Measurements from ENCODE around the gene RAPGEF2. TPM values are rescaled to one million over a fixed set of nuclear protein-coding genes. Genes with fewer than 3 reads are reported as not detected.

RAPGEF2 gene
- total and polyA plus RNA-seq, 2 donors (not counting 1 experiment from before 2014, with no cell fraction given), result 10.9 to 45.8 TPM

DNA sequence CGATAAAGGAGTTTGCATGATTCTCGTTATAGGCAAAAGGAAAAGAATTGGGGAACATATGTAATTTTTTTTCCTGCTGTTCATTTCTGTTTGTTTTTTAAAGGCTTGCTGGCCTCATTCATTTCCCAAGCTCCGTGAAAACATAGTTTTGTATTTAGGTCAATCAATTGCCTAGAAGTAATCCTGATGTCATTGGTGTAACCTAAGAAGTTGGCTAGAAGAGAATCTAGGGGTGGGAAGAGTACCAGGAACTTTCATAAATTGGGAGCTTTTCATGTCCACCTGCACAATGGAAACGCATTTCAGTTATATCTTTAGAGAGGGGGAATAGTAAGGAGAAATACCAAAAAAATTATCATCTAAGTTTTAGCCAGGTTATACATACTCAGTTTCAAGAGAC lies 3.8 kb downstream of the RAPGEF2 start:
- DNase-seq, result no peak
- CTCF ChIA-PET, result no interaction called here
- H3K4me1 Mint-ChIP-seq, result peaks cover 39% of the 10 kb centered on the region
- H3K4me3 Mint-ChIP-seq, result no peak overlapping the region
- POLR2A ChIA-PET, result no interaction called here
- H3K27me3 Mint-ChIP-seq, result no peaks in the 10 kb centered on the region
- Histone ChIP-seq H3K4me1 (ENCODE audit: control insufficient read depth in 2 of 2, insufficient read depth in 2 of 2, low read length in 2 of 2) (peaks cover 26% of the 10 kb centered on the region in 2 donors), H4K20me1 (ENCODE audit: control insufficient read depth, insufficient read depth, low read length, poor library complexity, severe bottlenecking) (peaks cover 42% of the 10 kb centered on the region), H2AFZ (ENCODE audit: insufficient read depth, low read depth, low read length, poor library complexity, severe bottlenecking) (no peak overlapping the region), H3K36me3 (replicated peaks in 1 of 2; ENCODE audit: control extremely low read depth in 1 of 2, control insufficient read depth in 1 of 2, extremely low read depth in 1 of 2, insufficient read depth in 2 of 2, low read length in 1 of 2) (no peaks in the 10 kb centered on the region), H3K79me2 (ENCODE audit: control insufficient read depth, insufficient read depth, low read length) (peaks cover 49% of the 10 kb centered on the region), H3K27me3 (replicated peaks in 1 of 4; ENCODE audit: control extremely low read depth in 1 of 4, control insufficient read depth in 3 of 4, insufficient read depth in 4 of 4, low read length in 3 of 4) (peaks cover 0 to 5% (median 0%) of the 10 kb centered on the region in 4 experiments), H3K9me3 (ENCODE audit: control extremely low read depth in 1 of 3, control insufficient read depth in 2 of 3, insufficient read depth in 1 of 3, low read length in 2 of 3) (no peaks in the 10 kb centered on the region), H3K4me2 (replicated peaks; ENCODE audit: low read depth, low read length, poor library complexity, severe bottlenecking) (no peak overlapping the region), H3K27ac (ENCODE audit: low read length in 2 of 2) (no peak overlapping the region), H3K4me3 (ENCODE audit: control extremely low read depth in 1 of 5, extremely low read depth in 1 of 5, insufficient read depth in 1 of 5, low read depth in 2 of 5, low read length in 4 of 5) (no peak overlapping the region), H3K9ac (ENCODE audit: low read length) (no peak overlapping the region)
- 46% methylated on average over 3 of the region's 4 CpGs for WGBS (ENCODE audit: insufficient coverage)
- no peaks in the 10 kb centered on the region for H3K9me3 Mint-ChIP-seq (ENCODE audit: insufficient read depth)
- ATAC-seq (ENCODE audit: low read depth), result no peak
- intact Hi-C loops (cut with micrococcal nuclease), result no loop called here
- no peak overlapping the region for H3K27ac Mint-ChIP-seq
- TF ChIP-seq EZH2 (IDR thresholded peaks at IDR 0.05; ENCODE audit: borderline replicate concordance, insufficient read depth, low read depth, low read length, poor library complexity, severe bottlenecking), result no peak
- TF ChIP-seq, protein P1, sequence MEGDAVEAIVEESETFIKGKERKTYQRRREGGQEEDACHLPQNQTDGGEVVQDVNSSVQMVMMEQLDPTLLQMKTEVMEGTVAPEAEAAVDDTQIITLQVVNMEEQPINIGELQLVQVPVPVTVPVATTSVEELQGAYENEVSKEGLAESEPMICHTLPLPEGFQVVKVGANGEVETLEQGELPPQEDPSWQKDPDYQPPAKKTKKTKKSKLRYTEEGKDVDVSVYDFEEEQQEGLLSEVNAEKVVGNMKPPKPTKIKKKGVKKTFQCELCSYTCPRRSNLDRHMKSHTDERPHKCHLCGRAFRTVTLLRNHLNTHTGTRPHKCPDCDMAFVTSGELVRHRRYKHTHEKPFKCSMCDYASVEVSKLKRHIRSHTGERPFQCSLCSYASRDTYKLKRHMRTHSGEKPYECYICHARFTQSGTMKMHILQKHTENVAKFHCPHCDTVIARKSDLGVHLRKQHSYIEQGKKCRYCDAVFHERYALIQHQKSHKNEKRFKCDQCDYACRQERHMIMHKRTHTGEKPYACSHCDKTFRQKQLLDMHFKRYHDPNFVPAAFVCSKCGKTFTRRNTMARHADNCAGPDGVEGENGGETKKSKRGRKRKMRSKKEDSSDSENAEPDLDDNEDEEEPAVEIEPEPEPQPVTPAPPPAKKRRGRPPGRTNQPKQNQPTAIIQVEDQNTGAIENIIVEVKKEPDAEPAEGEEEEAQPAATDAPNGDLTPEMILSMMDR (IDR thresholded peaks at IDR 0.05), result no peak

DNA sequence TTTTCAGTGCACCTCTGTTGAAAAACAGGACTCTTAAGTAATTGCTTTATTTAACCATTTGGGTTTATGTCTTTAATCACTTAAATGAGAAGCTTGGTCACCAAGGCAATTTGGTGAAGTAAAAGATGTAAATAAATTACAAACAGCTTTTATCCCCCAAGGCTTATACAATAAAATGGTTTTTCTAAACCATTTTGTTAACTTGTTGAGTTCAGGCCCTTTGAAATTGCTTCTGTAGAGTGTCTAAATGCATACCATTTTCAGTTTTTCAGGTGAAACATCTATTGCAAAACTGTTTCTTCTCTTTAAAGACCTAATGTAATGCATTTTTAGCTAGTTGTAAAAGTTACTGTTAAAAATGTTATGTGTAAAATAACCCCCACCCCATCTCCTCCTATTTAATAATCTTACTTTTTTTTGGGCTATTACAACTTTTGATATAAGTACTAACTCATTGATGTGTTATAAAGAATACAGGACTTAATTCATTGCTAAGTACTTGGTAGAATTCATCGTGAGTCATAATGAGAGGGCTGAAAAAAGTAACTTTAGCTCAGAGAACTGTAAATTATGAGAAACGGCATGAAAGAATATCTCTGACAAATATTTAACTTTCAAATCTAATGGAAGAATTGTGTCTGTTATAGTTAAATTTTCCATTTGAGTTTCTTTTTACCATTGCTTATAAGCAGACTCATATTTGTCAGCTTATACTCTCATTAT lies 4.5 kb downstream of the RAPGEF2 start:
- intact Hi-C loops (cut with micrococcal nuclease), result no loop called here
- H3K9ac ChIP-seq (ENCODE audit: low read length), result no peak overlapping the region
- no CpG with 5 or more reads among the region's 2 CpGs for WGBS (ENCODE audit: insufficient coverage)

More for the DNA sequence above, 4.5 kb downstream of the RAPGEF2 start:
- peaks cover 0 to 2% (median 0%) of the 10 kb centered on the region in 4 experiments for H3K27me3 ChIP-seq (replicated peaks in 1 of 4; ENCODE audit: control extremely low read depth in 1 of 4, control insufficient read depth in 3 of 4, insufficient read depth in 4 of 4, low read length in 3 of 4)
- H3K4me3 ChIP-seq (ENCODE audit: control extremely low read depth in 1 of 5, extremely low read depth in 1 of 5, insufficient read depth in 1 of 5, low read depth in 2 of 5, low read length in 4 of 5), result no peak overlapping the region
- no peak for TF ChIP-seq EZH2 (IDR thresholded peaks at IDR 0.05; ENCODE audit: borderline replicate concordance, insufficient read depth, low read depth, low read length, poor library complexity, severe bottlenecking)
- TF ChIP-seq, protein P1 (IDR thresholded peaks at IDR 0.05), result no peak
- Mint-ChIP-seq H3K9me3 (ENCODE audit: insufficient read depth) (no peaks in the 10 kb centered on the region), H3K4me1 (peaks cover 33% of the 10 kb centered on the region), H3K27me3 (no peaks in the 10 kb centered on the region), H3K27ac (no peak overlapping the region), H3K4me3 (no peak overlapping the region)
- H2AFZ ChIP-seq (ENCODE audit: insufficient read depth, low read depth, low read length, poor library complexity, severe bottlenecking), result no peak overlapping the region
- H3K79me2 ChIP-seq (ENCODE audit: control insufficient read depth, insufficient read depth, low read length), result peaks cover 53% of the 10 kb centered on the region
- H3K4me2 ChIP-seq (replicated peaks; ENCODE audit: low read depth, low read length, poor library complexity, severe bottlenecking), result no peak overlapping the region
- H3K36me3 ChIP-seq (replicated peaks in 1 of 2; ENCODE audit: control extremely low read depth in 1 of 2, control insufficient read depth in 1 of 2, extremely low read depth in 1 of 2, insufficient read depth in 2 of 2, low read length in 1 of 2), result no peaks in the 10 kb centered on the region
- no peak for DNase-seq
- peaks cover 42% of the 10 kb centered on the region for H4K20me1 ChIP-seq (ENCODE audit: control insufficient read depth, insufficient read depth, low read length, poor library complexity, severe bottlenecking)
- POLR2A ChIA-PET, result no interaction called here
- peaks cover 21 to 22% of the 10 kb centered on the region in 2 donors for H3K4me1 ChIP-seq (ENCODE audit: control insufficient read depth in 2 of 2, insufficient read depth in 2 of 2, low read length in 2 of 2)
- ATAC-seq (ENCODE audit: low read depth), result no peak
- CTCF ChIA-PET, result interaction anchor here (0.9 kb wide), 1 partner anchor 10 kb away, joined by 3 read pairs; no protein-coding TSS in a partner anchor
- no peaks in the 10 kb centered on the region for H3K9me3 ChIP-seq (ENCODE audit: control extremely low read depth in 1 of 3, control insufficient read depth in 2 of 3, insufficient read depth in 1 of 3, low read length in 2 of 3)
- no peak overlapping the region for H3K27ac ChIP-seq (ENCODE audit: low read length in 2 of 2)

Measured in B cell (primary cell).